Keratinocyte (primary cell): ENCODE measurements around the gene TMTC2. TPM values are rescaled to one million over a fixed set of nuclear protein-coding genes. Genes with fewer than 3 reads are reported as not detected.

ENCODE experiments used
- DNase-seq: peaks from one replicate; pipeline ENCODE4 v3.0.0-alpha.2; 2011; ENCODE audit warnings: low read depth, missing footprints, low spot score
- FAIRE-seq: peaks from 2 replicates; lab custom pipeline; 2011; peaks lifted over from hg19 to GRCh38; lab: Jason Lieb, UNC
- H2AFZ ChIP-seq: 2 replicates; pipeline ENCODE4 v1.6.0; 2012; ENCODE audit warnings: low read length, control low read depth, inconsistent platforms; ENCODE audit not compliant: control insufficient read depth
- H3K27ac ChIP-seq: 2 replicates; pipeline ENCODE4 v1.5.1; 2011; ENCODE audit warnings: low read length; ENCODE audit not compliant: control insufficient read depth, insufficient read depth
- H3K27me3 ChIP-seq: 3 replicates; pipeline ENCODE4 v1.6.0; 2011; ENCODE audit warnings: low read length; ENCODE audit not compliant: control insufficient read depth, insufficient read depth; ENCODE audit errors: extremely low read depth
- H3K36me3 ChIP-seq, 2 experiments: 2 replicates in 1 of 2; 3 replicates in 1 of 2; pipeline ENCODE4 v1.5.1; 2011; ENCODE audit warnings: low read length in 2 of 2, mild to moderate bottlenecking in 1 of 2; ENCODE audit not compliant: control insufficient read depth in 2 of 2, insufficient read depth in 2 of 2; ENCODE audit errors: extremely low read depth in 1 of 2
- H3K4me1 ChIP-seq: 3 replicates; pipeline ENCODE4 v1.5.1; 2011; ENCODE audit warnings: low read length; ENCODE audit not compliant: control insufficient read depth, insufficient read depth; ENCODE audit errors: extremely low read depth
- H3K4me2 ChIP-seq: 3 replicates; pipeline ENCODE4 v1.6.0; 2011; ENCODE audit warnings: low read depth, low read length; ENCODE audit not compliant: control insufficient read depth, insufficient read depth; ENCODE audit errors: extremely low read depth
- H3K4me3 ChIP-seq, 3 experiments: fragments of 200-600 bp in 1 of 3; sonication (generic) in 1 of 3; 2 replicates in 2 of 3; 3 replicates in 1 of 3; pipeline ENCODE4 v1.5.1; 2011 to 2016; ENCODE audit warnings: low read length in 3 of 3, mild to moderate bottlenecking in 3 of 3, control low read depth in 2 of 3, inconsistent platforms in 1 of 3, low read depth in 1 of 3, mixed read lengths in 1 of 3, mixed run types in 1 of 3, moderate library complexity in 1 of 3; ENCODE audit not compliant: control insufficient read depth in 2 of 3, insufficient read depth in 2 of 3; ENCODE audit errors: extremely low read depth in 1 of 3
- H3K79me2 ChIP-seq: 2 replicates; pipeline ENCODE4 v1.6.0; 2012; ENCODE audit warnings: low read length; ENCODE audit not compliant: control insufficient read depth, insufficient read depth
- H3K9ac ChIP-seq: 3 replicates; pipeline ENCODE4 v1.6.0; 2011; ENCODE audit warnings: low read length; ENCODE audit not compliant: control insufficient read depth, insufficient read depth; ENCODE audit errors: extremely low read depth
- H3K9me1 ChIP-seq: 3 replicates; pipeline ENCODE4 v1.6.0; 2011; ENCODE audit warnings: low read length; ENCODE audit not compliant: control insufficient read depth, insufficient read depth; ENCODE audit errors: extremely low read depth
- H3K9me3 ChIP-seq: 2 replicates; pipeline ENCODE4 v1.5.1; 2012; ENCODE audit warnings: low read depth, low read length; ENCODE audit not compliant: control insufficient read depth
- H4K20me1 ChIP-seq: 3 replicates; pipeline ENCODE4 v1.6.0; 2011; ENCODE audit warnings: low read length; ENCODE audit not compliant: control insufficient read depth, insufficient read depth; ENCODE audit errors: extremely low read depth
- CTCF ChIP-seq, 3 experiments: IDR thresholded peaks in 1 of 3; conservative IDR thresholded peaks in 1 of 3; optimal IDR thresholded peaks in 1 of 3; 2 replicates in 2 of 3; 3 replicates in 1 of 3; pipeline versions ENCODE3 to v1.5.1; 2011; ENCODE audit warnings: low read length in 3 of 3, mild to moderate bottlenecking in 3 of 3, moderate library complexity in 2 of 3, control low read depth in 1 of 3, inconsistent platforms in 1 of 3; ENCODE audit not compliant: insufficient read depth in 2 of 3; ENCODE audit errors: extremely low read depth in 1 of 3
- EZH2 ChIP-seq: IDR thresholded peaks from one replicate; pipeline ENCODE4 v1.6.1; 2012; ENCODE audit warnings: inconsistent platforms, mild to moderate bottlenecking, low read length, moderate library complexity
- dilution Hi-C: fragments of 300-500 bp; cut with MboI; formaldehyde crosslinking; loops from one replicate; pipeline ENCODE4 v1.7.0; 2020; ENCODE audit warnings: low sequenced_read_pairs; ENCODE audit not compliant: extremely low pct_ligation_motif_present
- polyA plus RNA-seq, 5 experiments: library from polyadenylated mRNA; depleted of rRNA in 3 of 5; stranded (reverse) in 3 of 5; stranded (forward) in 1 of 5; unstranded in 1 of 5; fragments of >200 nt; gene quantifications; 1 replicate in 1 of 5; 2 replicates in 3 of 5; 3 replicates in 1 of 5; pipeline versions ENCODE4 v1.2.1 to v1.2.3, GENCODE V29; 2011 to 2012; ENCODE audit warnings: missing spikeins in 2 of 5, low read depth in 1 of 5, low replicate concordance in 1 of 5

The TMTC2 gene
- polyA plus RNA-seq, 1 donor (not counting 4 experiments of a cell fraction or from before 2014, with no cell fraction given), result 3.8 TPM

- Histone ChIP-seq H4K20me1 (no peaks in the 10 kb centered on the region), H3K9me3 (no peaks in the 10 kb centered on the region), H3K36me3 (no peaks in the 10 kb centered on the region), H3K27me3 (no peaks in the 10 kb centered on the region), H3K9ac (no peak overlapping the region), H3K4me1 (no peaks in the 10 kb centered on the region), H3K9me1 (no peaks in the 10 kb centered on the region), H3K79me2 (no peaks in the 10 kb centered on the region), H2AFZ (no peak overlapping the region), H3K27ac (no peak overlapping the region), H3K4me3 (no peak overlapping the region), H3K4me2 (no peak overlapping the region)
- FAIRE-seq (no peak), DNase-seq (no peak)
- dilution Hi-C loops, result no loop called here
- TF ChIP-seq CTCF (optimal IDR thresholded peaks at IDR 0.05 in 1 of 3, IDR thresholded peaks at IDR 0.05 in 1 of 3, conservative IDR thresholded peaks at IDR 0.05 in 1 of 3; ENCODE audit: extremely low read depth in 1 of 3, insufficient read depth in 2 of 3, low read length in 3 of 3), result no peak
- no peak for TF ChIP-seq EZH2
These were observed 454.8 kb downstream of the TMTC2 start for GRCh38 chr12:83141460-83141994.

GRCh38 chr12:83142914-83143313, 456.2 kb downstream of the TMTC2 start:
- dilution Hi-C loops, result no loop called here
- Histone ChIP-seq H3K79me2 (no peaks in the 10 kb centered on the region), H4K20me1 (no peaks in the 10 kb centered on the region)

More at GRCh38 chr12:83142914-83143313, 456.2 kb downstream of the TMTC2 start:
- Histone ChIP-seq H3K27ac (no peak overlapping the region), H3K4me2 (no peak overlapping the region), H3K27me3 (no peaks in the 10 kb centered on the region), H2AFZ (no peak overlapping the region), H3K4me1 (no peaks in the 10 kb centered on the region), H3K9ac (no peak overlapping the region), H3K9me3 (no peaks in the 10 kb centered on the region), H3K4me3 (no peak overlapping the region), H3K9me1 (no peaks in the 10 kb centered on the region), H3K36me3 (no peaks in the 10 kb centered on the region)
- no peak for DNase-seq
- no peak for FAIRE-seq
- no peak for TF ChIP-seq EZH2
- no peak for TF ChIP-seq CTCF (optimal IDR thresholded peaks at IDR 0.05 in 1 of 3, IDR thresholded peaks at IDR 0.05 in 1 of 3, conservative IDR thresholded peaks at IDR 0.05 in 1 of 3; ENCODE audit: extremely low read depth in 1 of 3, insufficient read depth in 2 of 3, low read length in 3 of 3)
